Left lung (tissue), 10 donors: Measurements from ENCODE around the gene AGO4. TPM values are rescaled to one million over a fixed set of nuclear protein-coding genes. Genes with fewer than 3 reads are reported as not detected.
"Not testable (repeated sequence)": the region's sequence is repeated elsewhere in the genome, so short reads cannot be mapped to it uniquely, and the experiment has no call there.

Source experiments
- ATAC-seq: fragments of 200-7000 bp; cut with Tn5 transposase; one replicate; pipeline ENCODE4 v1.9.1; 2020; ENCODE audit warnings: moderate library complexity
- DNase-seq, 4 donors: peaks; one replicate each; pipeline ENCODE4 v3.0.0-alpha.2; 2013 to 2020
- H3K27ac ChIP-seq, 2 donors: fragments of 200-600 bp; sonication (generic) in 1 of 2; one replicate each; pipeline versions ENCODE4 v1.5.0 to v1.8.0; 2020 to 2021
- H3K27me3 ChIP-seq, 2 donors: fragments of 200-600 bp; sonication (generic) in 1 of 2; one replicate each; pipeline versions ENCODE4 v1.5.0 to v1.8.0; 2020 to 2021
- H3K36me3 ChIP-seq, 2 donors: fragments of 200-600 bp; sonication (generic) in 1 of 2; one replicate each; pipeline versions ENCODE4 v1.5.0 to v1.8.0; 2020 to 2021
- H3K4me1 ChIP-seq, 2 donors: fragments of 200-600 bp; one replicate each; pipeline ENCODE4 v1.8.0; 2021
- H3K4me3 ChIP-seq, 2 donors: fragments of 200-600 bp; sonication (generic) in 1 of 2; one replicate each; pipeline versions ENCODE4 v1.5.0 to v1.8.0; 2020 to 2021; ENCODE audit warnings: mild to moderate bottlenecking in 1 of 2
- H3K9me3 ChIP-seq, 2 donors: fragments of 200-600 bp; sonication (generic) in 1 of 2; one replicate each; pipeline versions ENCODE4 v1.5.0 to v1.8.0; 2020 to 2021
- intact Hi-C, 2 donors: fragments of 100-400 bp; cut with DNase I; formaldehyde crosslinking; loops; one replicate each; pipeline versions ENCODE4 v1.11.2 to v1.14.2; 2022
- polyA plus RNA-seq, 6 donors: library from polyadenylated mRNA; unstranded; fragments of 120-200 nt; gene quantifications; one replicate each; pipeline ENCODE4 v1.2.1, GENCODE V29; 2013; ENCODE audit not compliant: insufficient read length in 6 of 6
- total RNA-seq, 2 donors: library from RNA; stranded (reverse); fragmentation: NEBNext Ultra II Directional; extraction: Animal tissue kit (Norgen Biotek cat#: 25700); gene quantifications; one replicate each; pipeline ENCODE4 v1.2.1, GENCODE V29; 2021
- TF ChIP-seq, protein P1 (sequence below), 2 donors: fragments of 200-600 bp; sonication (generic) in 1 of 2; IDR thresholded peaks; one replicate each; pipeline versions ENCODE4 v1.5.0 to v1.8.0; 2021; ENCODE audit warnings: antibody characterized with exemption in 2 of 2
- donor health status: DM: no; HTN: yes; CAD: no.
- donor health status: DM: no; HTN: no; CAD: no.

AGO4 gene
- total and polyA plus RNA-seq, 8 donors = 16.9 to 39.1 (median 34.8) TPM

DNA sequence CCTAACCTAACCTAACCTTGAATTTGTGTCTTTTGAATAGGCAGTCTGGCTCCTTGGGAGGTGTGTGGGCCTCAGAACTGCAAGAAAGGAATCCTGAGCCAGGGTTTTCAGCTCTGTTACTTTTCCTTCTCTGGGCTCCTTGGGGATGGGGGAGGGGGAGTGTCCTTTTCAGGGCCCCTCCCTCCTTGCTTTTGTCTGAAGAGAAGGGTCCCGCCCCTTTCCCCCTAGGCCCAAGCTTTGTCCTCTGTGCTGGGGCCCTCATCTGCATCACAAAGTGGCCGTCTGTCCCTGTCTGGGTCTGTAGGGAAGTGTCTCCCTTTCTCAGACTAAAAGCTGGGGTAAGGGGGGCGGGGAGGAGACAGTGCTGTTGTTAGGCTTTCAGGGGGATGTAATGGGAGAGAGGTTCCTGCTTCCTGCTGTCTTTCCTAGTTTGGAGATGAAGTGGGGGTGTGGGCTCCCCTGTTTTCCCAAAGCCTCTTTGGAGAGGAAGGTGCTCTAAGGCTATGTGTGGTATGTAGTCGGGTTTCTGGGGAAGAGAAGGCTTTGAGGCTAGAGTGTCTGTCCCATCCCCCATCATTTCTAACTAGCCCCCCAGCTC is 78.2 kb downstream of the AGO4 start:
- Histone ChIP-seq H3K4me3 (no peak overlapping the region), H3K36me3 (peaks cover 0 to 24% of the 10 kb centered on the region in 2 donors), H3K27ac (no peak overlapping the region), H3K27me3 (no peaks in the 10 kb centered on the region), H3K4me1 (peaks cover 0 to 55% of the 10 kb centered on the region in 2 donors), H3K9me3 (no peaks in the 10 kb centered on the region)
- TF ChIP-seq, protein P1, sequence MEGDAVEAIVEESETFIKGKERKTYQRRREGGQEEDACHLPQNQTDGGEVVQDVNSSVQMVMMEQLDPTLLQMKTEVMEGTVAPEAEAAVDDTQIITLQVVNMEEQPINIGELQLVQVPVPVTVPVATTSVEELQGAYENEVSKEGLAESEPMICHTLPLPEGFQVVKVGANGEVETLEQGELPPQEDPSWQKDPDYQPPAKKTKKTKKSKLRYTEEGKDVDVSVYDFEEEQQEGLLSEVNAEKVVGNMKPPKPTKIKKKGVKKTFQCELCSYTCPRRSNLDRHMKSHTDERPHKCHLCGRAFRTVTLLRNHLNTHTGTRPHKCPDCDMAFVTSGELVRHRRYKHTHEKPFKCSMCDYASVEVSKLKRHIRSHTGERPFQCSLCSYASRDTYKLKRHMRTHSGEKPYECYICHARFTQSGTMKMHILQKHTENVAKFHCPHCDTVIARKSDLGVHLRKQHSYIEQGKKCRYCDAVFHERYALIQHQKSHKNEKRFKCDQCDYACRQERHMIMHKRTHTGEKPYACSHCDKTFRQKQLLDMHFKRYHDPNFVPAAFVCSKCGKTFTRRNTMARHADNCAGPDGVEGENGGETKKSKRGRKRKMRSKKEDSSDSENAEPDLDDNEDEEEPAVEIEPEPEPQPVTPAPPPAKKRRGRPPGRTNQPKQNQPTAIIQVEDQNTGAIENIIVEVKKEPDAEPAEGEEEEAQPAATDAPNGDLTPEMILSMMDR (IDR thresholded peaks at IDR 0.05) = no peak
- ATAC-seq (no peak), DNase-seq (no peak)
- intact Hi-C loops = no loop called here

DNA sequence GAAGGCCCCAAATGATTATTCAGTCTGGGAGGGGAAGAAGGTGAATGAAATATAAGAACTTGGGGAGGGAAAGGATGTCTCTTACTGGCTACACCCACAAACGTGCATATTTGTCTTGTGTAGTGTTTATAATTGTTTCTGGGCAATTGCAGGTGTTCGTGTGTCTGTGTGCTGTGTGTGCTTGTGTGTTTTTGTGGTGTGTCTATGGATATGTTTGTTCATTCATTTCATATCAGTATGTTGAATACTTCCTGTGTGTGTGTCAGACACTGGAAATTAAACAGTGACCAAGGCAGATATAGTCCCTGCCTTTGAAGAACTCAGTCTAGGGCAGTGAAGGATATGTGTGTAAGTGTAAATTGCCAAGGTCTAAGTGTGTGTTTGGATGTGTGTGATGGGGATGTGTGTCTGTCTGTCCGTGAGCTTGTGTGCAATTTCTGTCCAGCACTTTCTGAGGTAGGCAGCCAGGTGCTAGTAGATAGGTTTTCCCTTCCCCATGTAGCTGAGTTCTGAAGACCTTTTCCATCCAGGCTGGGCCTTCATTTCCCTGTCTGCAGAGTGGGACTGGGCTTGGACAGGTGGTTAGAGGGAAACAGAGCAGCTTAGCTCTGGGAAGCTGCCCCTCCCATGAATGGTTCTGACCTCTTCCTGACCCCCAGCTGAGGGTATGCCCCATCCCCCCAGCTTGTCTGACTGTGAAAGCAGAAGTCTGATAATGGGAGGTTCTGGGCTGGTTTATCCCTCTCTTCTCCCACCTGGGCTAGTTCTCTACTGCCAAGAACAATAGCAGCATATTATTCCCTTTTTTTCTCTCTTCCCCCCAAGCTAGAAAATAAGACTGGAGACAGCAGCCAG is 79.0 kb downstream of the AGO4 start:
- Histone ChIP-seq H3K27me3 (no peaks in the 10 kb centered on the region), H3K4me1 (peaks cover 0 to 55% of the 10 kb centered on the region in 2 donors), H3K4me3 (no peak overlapping the region), H3K9me3 (no peaks in the 10 kb centered on the region), H3K27ac (peak overlapping the region in 1 of 2 donors; percentile 18), H3K36me3 (peaks cover 0 to 27% of the 10 kb centered on the region in 2 donors)
- TF ChIP-seq, protein P1 (IDR thresholded peaks at IDR 0.05) = no peak
- intact Hi-C loops = no loop called here
- ATAC-seq (no peak), DNase-seq (no peak)

DNA sequence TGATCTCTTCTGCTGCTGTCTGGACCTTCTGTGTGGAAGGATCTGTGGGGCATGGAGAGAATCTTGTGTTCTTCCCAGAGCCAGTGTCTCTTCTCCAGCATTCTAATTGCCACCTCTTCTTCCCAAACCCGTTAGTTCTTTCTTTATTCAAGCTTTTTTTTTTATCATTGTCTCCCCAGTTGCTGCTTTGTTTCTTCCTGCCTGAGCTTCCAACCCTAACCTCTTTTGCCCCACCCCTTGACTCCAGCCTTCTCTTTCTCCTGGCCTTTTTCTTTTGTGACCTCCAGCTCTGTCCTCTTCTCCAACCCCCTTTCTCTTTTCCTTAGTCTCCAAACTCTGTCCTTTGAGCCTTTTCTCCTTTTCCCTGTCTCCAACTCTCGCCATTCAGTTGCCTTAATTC is 79.7 kb downstream of the AGO4 start:
- no peak overlapping the region for H3K4me3 ChIP-seq
- H3K27me3 ChIP-seq = no peaks in the 10 kb centered on the region
- no peaks in the 10 kb centered on the region for H3K9me3 ChIP-seq
- intact Hi-C loops = no loop called here
- peaks cover 0 to 34% of the 10 kb centered on the region in 2 donors for H3K36me3 ChIP-seq
- DNase-seq = no peak
- H3K27ac ChIP-seq = peak overlapping the region in 1 of 2 donors; percentile 18
- peaks cover 0 to 54% of the 10 kb centered on the region in 2 donors for H3K4me1 ChIP-seq
- TF ChIP-seq, protein P1 (IDR thresholded peaks at IDR 0.05) = no peak
- no peak for ATAC-seq

DNA sequence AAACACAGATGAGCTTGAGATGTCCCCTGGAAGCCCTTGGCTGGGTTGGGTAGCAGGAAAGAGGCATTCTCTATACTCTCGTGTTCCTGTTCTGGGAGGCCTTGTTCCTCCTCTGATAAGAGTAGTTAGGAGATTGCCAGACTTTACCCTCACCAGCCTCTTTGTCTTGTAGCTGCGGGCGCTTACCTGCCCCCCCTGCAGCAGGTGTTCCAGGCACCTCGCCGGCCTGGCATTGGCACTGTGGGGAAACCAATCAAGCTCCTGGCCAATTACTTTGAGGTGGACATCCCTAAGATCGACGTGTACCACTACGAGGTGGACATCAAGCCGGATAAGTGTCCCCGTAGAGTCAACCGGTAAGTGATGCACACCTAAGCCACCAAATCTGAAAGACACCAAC is 80.4 kb downstream of the AGO4 start:
- intact Hi-C loops = no loop called here
- DNase-seq = no peak
- Histone ChIP-seq H3K9me3 (no peaks in the 10 kb centered on the region), H3K27me3 (no peaks in the 10 kb centered on the region), H3K4me1 (peaks cover 0 to 50% of the 10 kb centered on the region in 2 donors), H3K36me3 (peaks cover 0 to 42% of the 10 kb centered on the region in 2 donors), H3K27ac (no peak overlapping the region), H3K4me3 (no peak overlapping the region)
- no peak for ATAC-seq
- TF ChIP-seq, protein P1 (IDR thresholded peaks at IDR 0.05) = no peak

DNA sequence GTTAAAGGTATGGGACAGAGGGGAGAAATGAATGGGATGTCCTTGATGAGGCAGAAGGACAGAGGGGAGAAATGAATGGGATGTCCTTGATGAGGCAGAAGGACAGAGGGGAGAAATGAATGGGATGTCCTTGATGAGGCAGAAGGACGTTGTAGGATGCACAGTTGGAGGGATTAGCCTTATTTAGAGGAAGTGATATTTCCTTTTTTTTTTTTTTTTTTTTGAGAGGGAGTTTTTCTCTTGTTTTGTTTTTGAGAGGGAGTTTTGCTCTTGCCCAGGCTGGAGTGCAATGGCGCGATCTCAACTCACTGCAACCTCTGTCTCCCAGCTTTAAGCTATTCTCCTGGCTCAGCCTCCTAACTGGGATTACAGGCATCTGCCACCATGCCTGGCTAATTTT is 81.2 kb downstream of the AGO4 start:
- ATAC-seq, H3K4me3 ChIP-seq, H3K9me3 ChIP-seq, intact Hi-C loops, H3K27me3 ChIP-seq, DNase-seq, H3K27ac ChIP-seq: not testable (repeated sequence)
- peaks cover 0 to 50% of the 10 kb centered on the region in 2 donors for H3K4me1 ChIP-seq
- H3K36me3 ChIP-seq = peaks cover 0 to 49% of the 10 kb centered on the region in 2 donors
